ENCODE results near the gene HSD11B2.

DNA sequence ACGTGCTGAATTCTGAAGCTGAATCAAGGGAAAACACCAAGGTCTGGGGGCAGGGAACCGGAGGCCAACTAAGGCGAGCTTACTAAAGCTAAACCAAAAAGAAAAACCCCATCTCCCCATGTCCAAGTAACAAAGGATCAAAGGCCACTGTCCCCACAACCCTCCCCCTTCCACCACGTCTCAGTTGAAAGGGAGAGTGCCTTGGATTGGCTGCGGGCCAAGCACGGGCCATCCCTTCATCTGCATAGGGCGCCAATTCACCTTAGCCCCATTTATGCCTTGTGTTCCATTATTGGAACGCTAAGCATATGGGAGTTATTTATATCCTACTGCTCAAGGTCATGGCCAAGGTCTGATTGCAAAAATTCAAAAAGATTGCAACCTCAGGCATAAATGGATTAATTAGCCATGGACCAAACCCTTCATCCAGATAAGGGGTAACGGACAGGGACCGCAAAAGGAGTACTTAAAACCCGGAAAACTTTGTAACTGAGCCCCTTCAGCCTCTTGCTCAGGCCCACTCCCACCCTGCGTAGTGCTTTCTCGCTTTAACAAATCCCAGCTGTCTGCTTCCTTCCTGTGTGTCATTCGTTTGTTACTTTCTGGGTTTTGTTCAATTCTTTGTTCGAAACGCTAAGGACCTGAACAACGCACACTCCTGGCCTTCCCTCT, 50.8 kb downstream of the HSD11B2 start:
- TF ChIP-seq YY1 (IDR thresholded peaks at IDR 0.05) (no peak), SP1 (IDR thresholded peaks at IDR 0.05) (no peak), GABPA (IDR thresholded peaks at IDR 0.05 in 1 of 2, conservative IDR thresholded peaks at IDR 0.05 in 1 of 2) (no peak), RAD21 (IDR thresholded peaks at IDR 0.05) (no peak), EGR1 (IDR thresholded peaks at IDR 0.05; ENCODE audit: low read depth in 2 of 2) (no peak), RXRA (IDR thresholded peaks at IDR 0.05) (no peak), TAF1 (conservative IDR thresholded peaks at IDR 0.05) (no peak), HNF4G (IDR thresholded peaks at IDR 0.05) (no peak), FOXA1 (IDR thresholded peaks at IDR 0.05) (no peak)
- TF ChIP-seq, protein P1, sequence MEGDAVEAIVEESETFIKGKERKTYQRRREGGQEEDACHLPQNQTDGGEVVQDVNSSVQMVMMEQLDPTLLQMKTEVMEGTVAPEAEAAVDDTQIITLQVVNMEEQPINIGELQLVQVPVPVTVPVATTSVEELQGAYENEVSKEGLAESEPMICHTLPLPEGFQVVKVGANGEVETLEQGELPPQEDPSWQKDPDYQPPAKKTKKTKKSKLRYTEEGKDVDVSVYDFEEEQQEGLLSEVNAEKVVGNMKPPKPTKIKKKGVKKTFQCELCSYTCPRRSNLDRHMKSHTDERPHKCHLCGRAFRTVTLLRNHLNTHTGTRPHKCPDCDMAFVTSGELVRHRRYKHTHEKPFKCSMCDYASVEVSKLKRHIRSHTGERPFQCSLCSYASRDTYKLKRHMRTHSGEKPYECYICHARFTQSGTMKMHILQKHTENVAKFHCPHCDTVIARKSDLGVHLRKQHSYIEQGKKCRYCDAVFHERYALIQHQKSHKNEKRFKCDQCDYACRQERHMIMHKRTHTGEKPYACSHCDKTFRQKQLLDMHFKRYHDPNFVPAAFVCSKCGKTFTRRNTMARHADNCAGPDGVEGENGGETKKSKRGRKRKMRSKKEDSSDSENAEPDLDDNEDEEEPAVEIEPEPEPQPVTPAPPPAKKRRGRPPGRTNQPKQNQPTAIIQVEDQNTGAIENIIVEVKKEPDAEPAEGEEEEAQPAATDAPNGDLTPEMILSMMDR (IDR thresholded peaks at IDR 0.05; ENCODE audit: low read depth, low read length, missing input control): no peak
- TF ChIP-seq, protein P2, sequence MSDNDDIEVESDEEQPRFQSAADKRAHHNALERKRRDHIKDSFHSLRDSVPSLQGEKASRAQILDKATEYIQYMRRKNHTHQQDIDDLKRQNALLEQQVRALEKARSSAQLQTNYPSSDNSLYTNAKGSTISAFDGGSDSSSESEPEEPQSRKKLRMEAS (IDR thresholded peaks at IDR 0.05): no peak
- TF ChIP-seq, protein P3, sequence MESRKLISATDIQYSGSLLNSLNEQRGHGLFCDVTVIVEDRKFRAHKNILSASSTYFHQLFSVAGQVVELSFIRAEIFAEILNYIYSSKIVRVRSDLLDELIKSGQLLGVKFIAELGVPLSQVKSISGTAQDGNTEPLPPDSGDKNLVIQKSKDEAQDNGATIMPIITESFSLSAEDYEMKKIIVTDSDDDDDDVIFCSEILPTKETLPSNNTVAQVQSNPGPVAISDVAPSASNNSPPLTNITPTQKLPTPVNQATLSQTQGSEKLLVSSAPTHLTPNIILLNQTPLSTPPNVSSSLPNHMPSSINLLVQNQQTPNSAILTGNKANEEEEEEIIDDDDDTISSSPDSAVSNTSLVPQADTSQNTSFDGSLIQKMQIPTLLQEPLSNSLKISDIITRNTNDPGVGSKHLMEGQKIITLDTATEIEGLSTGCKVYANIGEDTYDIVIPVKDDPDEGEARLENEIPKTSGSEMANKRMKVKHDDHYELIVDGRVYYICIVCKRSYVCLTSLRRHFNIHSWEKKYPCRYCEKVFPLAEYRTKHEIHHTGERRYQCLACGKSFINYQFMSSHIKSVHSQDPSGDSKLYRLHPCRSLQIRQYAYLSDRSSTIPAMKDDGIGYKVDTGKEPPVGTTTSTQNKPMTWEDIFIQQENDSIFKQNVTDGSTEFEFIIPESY (IDR thresholded peaks at IDR 0.05): no peak
- TF ChIP-seq, protein P4, sequence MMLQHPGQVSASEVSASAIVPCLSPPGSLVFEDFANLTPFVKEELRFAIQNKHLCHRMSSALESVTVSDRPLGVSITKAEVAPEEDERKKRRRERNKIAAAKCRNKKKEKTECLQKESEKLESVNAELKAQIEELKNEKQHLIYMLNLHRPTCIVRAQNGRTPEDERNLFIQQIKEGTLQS (IDR thresholded peaks at IDR 0.05): no peak
- TF ChIP-seq, protein P5, sequence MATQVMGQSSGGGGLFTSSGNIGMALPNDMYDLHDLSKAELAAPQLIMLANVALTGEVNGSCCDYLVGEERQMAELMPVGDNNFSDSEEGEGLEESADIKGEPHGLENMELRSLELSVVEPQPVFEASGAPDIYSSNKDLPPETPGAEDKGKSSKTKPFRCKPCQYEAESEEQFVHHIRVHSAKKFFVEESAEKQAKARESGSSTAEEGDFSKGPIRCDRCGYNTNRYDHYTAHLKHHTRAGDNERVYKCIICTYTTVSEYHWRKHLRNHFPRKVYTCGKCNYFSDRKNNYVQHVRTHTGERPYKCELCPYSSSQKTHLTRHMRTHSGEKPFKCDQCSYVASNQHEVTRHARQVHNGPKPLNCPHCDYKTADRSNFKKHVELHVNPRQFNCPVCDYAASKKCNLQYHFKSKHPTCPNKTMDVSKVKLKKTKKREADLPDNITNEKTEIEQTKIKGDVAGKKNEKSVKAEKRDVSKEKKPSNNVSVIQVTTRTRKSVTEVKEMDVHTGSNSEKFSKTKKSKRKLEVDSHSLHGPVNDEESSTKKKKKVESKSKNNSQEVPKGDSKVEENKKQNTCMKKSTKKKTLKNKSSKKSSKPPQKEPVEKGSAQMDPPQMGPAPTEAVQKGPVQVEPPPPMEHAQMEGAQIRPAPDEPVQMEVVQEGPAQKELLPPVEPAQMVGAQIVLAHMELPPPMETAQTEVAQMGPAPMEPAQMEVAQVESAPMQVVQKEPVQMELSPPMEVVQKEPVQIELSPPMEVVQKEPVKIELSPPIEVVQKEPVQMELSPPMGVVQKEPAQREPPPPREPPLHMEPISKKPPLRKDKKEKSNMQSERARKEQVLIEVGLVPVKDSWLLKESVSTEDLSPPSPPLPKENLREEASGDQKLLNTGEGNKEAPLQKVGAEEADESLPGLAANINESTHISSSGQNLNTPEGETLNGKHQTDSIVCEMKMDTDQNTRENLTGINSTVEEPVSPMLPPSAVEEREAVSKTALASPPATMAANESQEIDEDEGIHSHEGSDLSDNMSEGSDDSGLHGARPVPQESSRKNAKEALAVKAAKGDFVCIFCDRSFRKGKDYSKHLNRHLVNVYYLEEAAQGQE (IDR thresholded peaks at IDR 0.05): no peak
